GM12873 (cell line): ENCODE data around the gene EXOC3.

ENCODE experiments used
- TF ChIP-seq, protein P1 (sequence below): IDR thresholded peaks from 2 replicates; pipeline ENCODE4 v1.5.1; 2012; ENCODE audit warnings: low read depth, mild to moderate bottlenecking, moderate library complexity, low read length, control low read depth; ENCODE audit not compliant: insufficient read depth; ENCODE audit errors: missing control alignments

The EXOC3 gene

GRCh38 chr5:501105-501830 lies 58.3 kb downstream of the EXOC3 start:
- TF ChIP-seq, protein P1, sequence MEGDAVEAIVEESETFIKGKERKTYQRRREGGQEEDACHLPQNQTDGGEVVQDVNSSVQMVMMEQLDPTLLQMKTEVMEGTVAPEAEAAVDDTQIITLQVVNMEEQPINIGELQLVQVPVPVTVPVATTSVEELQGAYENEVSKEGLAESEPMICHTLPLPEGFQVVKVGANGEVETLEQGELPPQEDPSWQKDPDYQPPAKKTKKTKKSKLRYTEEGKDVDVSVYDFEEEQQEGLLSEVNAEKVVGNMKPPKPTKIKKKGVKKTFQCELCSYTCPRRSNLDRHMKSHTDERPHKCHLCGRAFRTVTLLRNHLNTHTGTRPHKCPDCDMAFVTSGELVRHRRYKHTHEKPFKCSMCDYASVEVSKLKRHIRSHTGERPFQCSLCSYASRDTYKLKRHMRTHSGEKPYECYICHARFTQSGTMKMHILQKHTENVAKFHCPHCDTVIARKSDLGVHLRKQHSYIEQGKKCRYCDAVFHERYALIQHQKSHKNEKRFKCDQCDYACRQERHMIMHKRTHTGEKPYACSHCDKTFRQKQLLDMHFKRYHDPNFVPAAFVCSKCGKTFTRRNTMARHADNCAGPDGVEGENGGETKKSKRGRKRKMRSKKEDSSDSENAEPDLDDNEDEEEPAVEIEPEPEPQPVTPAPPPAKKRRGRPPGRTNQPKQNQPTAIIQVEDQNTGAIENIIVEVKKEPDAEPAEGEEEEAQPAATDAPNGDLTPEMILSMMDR: no peak

GRCh38 chr5:501831-502184 lies 58.8 kb downstream of the EXOC3 start:
- TF ChIP-seq, protein P1: no peak

GRCh38 chr5:502325-503079 lies 59.5 kb downstream of the EXOC3 start:
- TF ChIP-seq, protein P1: no peak

- TF ChIP-seq, protein P1: no peak
Observed at GRCh38 chr5:504326-505154, 61.6 kb downstream of the EXOC3 start.

GRCh38 chr5:505951-506525 lies 63.1 kb downstream of the EXOC3 start:
- TF ChIP-seq, protein P1: no peak

- TF ChIP-seq, protein P1: no peak
Observed at GRCh38 chr5:509611-510185, 66.7 kb downstream of the EXOC3 start.
